HL-60/S4 treated with retinoic acid at 250 ng/mL for 4 days and 3 days (cell line): ENCODE results near the gene FOXS1.

Experiments used
- in situ Hi-C: fragments of 300-500 bp; cut with MboI; formaldehyde crosslinking; loops from 2 replicates; pipeline ENCODE4 v1.7.0; 2022; ENCODE audit warnings: low sequenced_read_pairs

Gene FOXS1

DNA sequence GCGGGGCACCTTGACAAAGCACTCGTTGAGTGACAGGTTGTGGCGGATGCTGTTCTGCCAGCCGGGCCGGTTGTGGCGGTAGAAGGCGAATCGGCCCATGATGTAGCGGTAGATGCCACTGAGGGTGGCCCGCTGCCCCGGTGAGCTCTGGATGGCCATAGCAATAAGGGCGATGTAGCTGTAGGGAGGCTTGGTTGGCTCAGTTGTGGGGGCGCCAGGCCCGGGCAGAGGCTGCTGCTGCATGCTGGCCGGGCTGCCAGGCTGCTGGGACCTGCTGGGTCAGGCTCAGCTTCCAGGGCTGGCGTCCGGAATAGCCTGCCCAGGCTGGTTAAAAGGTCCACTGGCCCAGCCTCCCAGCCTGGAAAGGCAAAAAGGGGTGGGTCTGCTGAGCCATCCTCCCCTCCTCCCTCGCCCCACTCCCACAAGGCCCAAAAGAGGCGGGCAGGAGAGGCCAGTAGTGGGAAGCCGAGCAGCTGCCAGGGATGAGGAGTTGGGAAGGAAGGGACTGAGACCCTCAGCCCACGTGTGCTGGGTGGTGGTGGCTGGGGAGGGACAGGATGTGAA lies at the start of gene FOXS1:
Gene FOXS1, minus strand, starts transcription at position 305 of the 564 bp plus-strand sequence. Its CDS starts 62 bp downstream, at position 243.
- in situ Hi-C loops: no loop called here

DNA sequence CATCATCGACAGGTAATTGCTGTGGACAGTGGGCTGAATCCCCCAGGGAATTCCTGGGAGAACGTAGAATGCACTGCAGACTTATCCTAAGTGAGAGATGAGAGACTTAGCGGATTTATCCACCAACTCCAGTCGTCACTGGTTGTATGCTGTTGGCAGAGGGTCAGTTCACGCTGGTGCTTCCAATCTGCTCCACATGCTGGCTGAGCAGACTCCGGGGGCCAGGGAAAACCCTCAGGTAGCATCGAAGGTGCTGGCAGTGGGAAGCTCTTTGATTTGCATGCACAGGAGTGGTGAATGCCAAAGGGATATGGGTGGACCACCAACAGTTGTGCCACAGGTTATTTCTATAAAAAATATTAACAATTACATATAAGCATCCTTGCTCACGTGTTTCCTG lies 45.2 kb upstream of the FOXS1 start:
- in situ Hi-C loops: no loop called here

DNA sequence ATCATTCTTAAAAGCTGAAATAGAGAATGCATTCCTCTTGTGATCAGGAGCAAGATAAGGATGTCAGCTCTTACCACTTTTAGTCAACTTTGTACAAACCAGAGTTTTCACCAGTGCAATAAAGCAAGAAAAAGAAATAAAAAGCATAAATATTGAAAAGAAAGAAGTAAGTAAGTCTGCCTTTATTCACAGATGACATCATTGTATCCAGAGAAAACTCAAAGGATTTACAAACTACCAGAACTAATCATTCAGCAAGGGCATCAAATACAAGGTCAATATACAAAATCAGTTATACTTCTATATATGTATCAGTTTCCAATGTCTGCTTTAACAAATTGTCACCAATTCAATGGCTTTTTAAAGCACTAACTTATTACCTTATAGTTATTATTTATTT lies 38.4 kb upstream of the FOXS1 start:
- in situ Hi-C loops: no loop called here

DNA sequence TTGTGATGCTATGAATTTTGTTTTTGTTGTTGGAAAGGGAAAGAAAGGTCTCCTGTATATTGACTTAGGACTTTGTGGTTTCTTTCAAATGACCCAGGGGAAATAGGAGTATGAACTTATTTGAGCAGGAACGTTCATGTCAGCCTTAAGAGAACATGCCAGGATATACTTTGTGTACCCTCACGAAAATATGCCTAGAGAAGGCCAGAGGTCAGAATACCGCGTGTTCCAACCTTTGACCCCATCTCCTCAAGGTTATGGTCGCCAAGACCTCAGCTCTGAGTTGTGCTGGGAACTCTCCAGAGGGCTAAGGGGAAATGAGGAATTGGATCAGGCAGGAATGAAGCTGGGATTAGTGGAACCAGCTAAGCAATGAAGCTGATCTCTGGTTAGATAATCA lies 36.5 kb upstream of the FOXS1 start:
- in situ Hi-C loops: no loop called here

DNA sequence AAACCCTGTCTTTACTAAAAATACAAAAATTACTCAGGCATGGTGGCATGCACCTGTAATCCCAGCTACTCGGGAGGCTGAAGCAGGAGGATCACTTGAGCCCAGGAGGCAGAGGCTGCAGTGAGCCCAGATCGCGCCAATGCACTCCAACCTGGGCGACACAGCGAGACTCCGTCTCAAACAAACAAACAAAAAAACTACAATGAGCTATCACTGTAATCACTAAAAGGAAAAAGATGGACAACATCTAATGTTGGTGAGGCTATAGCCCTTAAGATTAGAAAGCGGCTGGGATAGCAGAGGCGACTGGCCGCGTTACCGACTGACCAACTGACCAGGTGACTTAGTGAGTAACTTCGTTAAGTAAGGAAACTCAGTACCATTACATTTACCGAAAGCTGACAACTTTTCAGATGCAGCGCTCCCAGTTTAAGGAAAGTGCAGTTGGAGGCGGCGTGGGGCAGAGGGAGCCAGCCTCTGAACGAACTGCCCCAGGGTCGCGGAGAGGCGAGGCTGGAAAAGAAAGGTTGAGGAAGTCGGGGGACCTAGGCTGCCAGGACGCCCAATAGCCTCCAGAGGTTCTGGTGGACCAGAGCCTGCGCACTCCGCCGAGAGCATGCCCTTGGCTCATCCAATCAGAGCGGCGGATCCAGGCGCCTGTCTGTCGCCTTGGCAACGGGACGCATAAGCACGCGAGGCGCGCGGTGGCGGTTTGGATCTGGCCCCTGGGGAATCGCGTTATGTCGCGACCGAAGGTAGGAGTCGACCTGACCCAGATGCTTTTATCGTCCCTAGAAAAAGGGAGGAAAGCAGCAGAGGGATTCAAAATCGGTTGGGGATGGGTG lies 34.0 kb upstream of the FOXS1 start:
- in situ Hi-C loops: no loop called here

DNA sequence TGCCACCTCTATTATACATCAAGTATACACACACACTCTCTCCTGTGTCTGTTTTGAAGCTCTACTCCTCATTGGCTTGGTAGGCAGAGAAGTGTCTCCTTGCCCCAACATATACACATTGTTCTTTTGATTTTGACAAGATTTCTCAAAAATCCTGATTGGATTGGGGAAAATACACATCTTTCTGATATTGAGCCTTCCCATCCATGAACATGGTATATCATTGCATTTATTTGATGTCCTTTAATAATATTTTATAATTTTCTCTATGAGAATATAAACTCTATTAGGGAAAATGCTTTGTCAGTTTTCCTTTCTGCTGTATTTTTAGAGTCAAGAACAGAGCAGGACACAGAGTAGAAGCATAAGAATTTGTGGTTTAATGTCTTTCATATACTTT lies 32.3 kb upstream of the FOXS1 start:
- in situ Hi-C loops: no loop called here

DNA sequence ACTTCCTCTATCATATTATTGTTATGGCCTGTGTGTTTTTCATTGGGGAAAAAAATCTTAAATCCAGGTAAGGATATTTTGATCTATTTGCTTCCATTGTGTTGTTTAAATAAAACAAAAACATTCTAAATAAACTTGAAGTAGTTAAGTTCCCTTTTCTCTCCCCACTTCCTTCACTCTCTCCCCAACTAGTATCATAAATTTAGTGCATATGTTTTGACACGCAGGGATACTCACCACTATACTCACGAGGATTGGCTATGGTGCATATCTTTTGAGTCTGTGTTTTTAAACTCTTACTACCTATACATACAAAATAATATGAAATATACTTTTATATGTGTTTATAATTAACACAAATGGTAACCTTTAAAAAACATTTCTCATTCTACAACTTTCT lies 30.3 kb upstream of the FOXS1 start:
- in situ Hi-C loops: no loop called here

DNA sequence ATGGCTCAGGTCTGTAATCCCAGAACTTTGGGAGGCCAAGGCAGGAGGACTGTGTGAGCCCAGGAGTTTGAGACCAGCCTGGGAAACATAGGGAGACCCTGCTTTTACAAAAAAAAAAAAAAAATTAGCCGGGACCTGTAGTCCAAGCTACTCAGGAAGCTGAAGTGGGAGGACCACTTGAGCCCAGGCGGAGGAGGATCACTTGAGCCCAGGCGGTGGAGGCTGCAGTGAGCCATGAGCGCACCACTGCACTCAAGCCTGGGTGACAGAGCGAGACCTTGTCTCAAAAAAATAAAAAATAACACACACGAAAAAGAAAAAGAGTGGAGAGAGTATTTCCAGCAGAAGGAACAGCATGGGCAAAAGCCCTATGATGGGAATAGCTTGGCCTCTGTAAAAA lies 27.0 kb upstream of the FOXS1 start:
- in situ Hi-C loops: no loop called here

DNA sequence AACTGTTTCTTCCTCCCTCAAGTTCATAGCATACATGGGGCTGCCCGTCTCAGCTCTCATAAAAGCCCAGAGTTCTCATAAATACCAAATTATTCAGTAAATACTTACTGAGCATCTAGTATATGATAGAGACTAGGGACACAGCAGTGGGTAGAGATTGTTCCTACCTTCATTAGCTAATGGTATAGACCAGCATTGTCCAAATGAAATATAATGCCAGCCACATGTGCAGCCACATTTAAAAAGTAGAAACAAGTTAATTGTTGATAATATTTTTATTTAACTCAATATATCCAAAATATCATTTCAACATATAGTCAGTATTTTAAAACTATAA lies 26.2 kb upstream of the FOXS1 start:
- in situ Hi-C loops: no loop called here

DNA sequence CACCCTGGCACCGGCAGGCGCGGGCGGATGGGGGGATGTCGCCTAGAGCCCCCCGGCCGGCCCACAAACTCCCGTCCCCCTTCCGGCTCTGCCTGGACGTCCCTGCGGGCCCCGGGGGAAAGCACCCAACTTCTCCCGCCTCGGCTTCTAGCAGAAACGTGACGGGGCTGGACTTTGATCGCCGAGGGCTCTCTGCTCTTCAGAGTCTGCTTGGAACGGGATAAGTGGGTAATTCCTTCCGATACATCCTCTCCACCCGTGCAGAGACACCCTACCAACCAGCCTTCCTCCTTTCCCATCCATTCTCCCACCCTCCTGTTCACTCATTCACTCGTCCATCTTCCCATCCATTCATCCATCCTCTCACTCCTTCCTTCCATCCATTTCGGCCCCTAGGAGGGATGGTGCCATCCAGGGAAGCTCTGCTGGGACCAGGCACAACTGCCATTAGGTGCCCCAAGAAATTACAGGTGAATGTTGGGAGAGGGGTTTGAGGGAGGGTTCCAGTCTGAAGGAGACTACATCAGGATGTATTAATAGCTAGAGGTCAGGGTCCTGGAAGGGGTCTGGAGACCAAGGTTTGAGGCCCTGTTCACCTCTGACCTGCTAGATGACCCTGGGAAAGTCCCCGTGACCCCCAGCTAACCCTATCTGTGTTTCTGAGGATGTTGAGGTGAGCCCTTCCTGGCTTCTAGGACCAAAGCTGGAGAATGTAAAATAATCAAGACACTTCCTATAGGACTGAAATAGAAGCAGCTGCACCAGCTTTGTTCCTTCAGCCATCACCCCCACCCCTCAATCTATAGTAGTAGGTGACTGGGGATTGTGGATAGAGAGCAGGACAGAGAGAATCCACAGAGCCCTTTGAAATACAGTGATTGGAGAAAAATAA lies 25.6 kb upstream of the FOXS1 start:
- in situ Hi-C loops: no loop called here

DNA sequence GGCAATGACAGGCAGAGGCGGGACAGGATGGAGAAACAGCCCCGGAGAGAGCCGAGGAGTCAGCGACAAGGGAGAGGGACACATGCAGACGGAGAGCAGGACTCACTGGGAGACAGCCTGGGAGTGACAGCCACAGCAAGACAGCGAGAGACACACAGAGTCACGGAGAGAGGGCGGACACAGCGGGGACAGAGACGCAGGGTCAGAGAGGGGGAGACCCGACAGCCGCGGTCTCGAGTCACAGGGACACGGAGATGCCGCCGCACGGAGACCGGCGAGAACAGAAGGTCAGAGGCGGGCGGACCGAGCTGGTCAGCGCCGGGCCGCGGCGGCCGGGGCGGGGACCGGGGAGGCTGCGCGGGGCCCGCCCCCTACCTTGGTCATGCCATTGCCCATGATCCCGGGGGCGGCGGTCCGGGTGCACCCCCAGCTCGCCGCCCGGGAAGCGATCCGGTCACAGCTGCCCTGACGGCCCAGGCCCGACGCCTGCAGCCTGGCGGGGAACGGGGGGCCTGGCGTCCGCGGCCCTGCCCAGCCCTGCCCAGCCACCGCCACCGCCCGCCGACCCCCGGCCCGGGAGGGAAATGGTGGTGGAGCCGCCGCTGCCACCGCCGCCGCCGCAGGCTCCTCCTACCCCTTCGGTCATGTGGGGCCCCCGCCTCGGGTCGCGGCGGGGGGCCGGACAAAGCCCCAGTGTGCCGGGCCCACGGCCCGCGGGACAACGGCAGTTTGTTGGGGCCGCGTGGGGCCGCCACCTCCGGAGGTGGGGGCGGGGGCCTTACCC lies 24.7 kb upstream of the FOXS1 start, which contains the start of the genes DUSP15 and TTLL9:
Gene DUSP15, minus strand, starts transcription at position 586 of the 784 bp plus-strand sequence. Its CDS starts 190 bp downstream, at position 396.
Gene TTLL9, plus strand, starts transcription at position 693 of the 784 bp plus-strand sequence. CDS start 493 bp downstream, outside the sequence.
- in situ Hi-C loops: loop anchor here (10.0 kb wide), 1 partner anchor 215 kb away; no protein-coding TSS in a partner anchor

DNA sequence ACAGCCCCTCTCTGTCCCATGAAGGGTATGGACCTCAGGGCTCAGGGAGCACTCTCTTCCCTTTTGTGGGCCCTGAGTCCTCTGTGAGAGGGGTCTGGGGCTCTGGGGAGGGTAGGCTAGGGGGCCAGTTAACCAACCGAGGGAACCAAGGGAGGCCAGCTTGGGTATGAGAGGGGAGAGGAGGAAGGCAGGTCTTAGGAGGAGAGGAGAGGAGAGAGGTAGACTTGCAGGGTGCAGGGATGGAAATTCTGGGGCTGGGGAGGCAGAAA lies 24.2 kb upstream of the FOXS1 start:
- in situ Hi-C loops: loop anchor here (10.0 kb wide), 1 partner anchor 215 kb away; no protein-coding TSS in a partner anchor

DNA sequence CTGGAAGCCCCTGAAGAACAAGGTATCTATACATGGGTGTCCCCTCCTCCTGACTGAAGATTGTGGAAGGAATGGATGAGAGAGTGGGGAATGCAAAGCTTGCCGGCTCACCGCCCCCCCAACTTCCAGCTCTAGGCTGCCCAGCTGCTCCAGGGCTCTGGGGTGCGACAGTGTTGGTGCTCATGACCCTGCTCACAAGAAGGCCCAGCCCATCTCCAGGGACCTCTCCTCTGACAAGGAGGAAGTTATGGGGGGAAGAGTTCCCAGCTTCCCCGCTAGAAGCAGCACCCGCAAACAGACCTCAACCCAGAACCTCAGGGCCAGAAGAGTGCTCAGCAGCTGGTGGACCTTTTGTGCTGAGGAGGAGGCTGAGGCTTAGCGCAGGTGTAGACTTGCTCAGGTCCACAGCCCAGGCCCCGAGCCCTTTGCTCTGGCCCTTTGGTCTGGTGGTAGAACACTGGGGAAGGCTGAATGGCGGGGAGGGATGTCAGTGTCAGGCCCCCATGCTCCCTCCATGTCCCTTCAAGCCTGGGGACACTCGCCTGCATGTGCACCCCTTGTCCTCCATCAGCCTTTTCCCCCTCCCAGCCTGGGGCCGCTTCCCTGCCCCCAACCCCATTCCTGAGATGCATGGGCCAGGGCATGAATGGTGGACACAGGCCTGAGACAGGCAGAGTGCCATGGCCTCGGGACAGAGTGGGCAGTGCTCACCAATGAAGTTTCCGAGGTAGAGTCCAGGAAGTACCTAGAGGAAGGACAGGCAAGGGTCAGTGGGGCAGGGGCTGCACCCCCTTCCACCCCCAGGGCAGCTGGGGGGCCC lies 23.7 kb upstream of the FOXS1 start:
- in situ Hi-C loops: loop anchor here (10.0 kb wide), 1 partner anchor 216 kb away; no protein-coding TSS in a partner anchor

DNA sequence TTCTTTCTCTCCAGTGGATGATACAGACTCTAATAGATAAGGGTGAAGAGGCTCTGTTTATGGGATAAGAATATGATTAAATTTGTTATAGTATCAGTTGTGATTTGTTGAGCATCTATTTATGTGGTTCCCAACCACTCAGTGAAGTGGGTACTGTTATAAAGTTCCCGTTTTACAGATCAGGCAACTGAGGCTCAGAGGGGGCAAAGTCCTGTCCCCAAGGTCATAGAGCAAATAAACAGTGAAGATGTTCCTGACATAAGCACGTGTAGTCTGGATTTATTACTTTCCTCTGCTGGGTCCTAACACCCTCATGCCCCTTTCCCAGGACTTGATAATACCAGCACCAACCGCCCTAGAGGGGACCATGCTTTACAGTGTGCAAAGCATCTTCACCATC lies 20.8 kb upstream of the FOXS1 start:
- in situ Hi-C loops: loop anchor here (10.0 kb wide), 1 partner anchor 219 kb away; no protein-coding TSS in a partner anchor

DNA sequence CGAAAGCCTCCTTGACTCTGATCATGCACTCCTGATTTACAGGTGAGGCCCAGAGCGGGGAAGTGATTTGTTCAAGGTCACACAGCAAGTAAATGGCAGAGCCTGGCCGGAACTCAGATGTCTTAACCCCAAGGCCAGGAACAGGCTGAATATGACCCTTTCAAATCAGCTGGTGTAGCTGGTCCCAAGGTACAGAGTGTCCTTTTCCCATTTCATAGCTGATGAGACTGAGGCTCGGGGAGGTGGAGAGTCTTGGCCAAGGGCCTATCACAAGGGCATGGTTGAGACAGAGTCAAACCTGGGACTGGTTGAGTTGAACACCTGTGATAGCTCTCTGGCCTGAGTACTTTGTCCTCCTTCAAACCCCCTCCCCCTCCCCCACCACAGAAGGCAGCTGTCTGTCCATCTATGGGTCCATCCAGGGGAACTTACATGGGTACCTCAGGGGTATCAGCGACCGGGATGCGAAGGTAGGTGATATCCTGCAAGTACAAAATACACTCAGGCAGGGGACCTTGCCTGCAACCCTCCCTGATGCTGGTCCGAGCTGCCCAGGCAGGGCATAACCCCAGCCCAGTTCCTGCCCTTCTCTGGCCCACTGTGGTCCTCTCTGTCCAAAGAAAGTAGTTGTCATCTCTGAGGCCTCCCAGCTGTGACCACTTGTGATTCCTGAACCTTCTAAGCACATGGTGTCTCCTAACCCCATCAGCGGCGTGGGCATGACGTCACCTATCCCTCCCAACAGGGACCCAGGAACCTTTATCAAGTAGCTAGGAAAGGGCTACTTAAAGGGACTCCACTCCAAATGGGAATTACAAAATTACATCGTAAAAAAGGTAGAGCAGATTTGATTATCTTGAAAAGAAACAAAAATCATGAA lies 19.4 kb upstream of the FOXS1 start:
- in situ Hi-C loops: loop anchor here (10.0 kb wide), 1 partner anchor 220 kb away; no protein-coding TSS in a partner anchor

DNA sequence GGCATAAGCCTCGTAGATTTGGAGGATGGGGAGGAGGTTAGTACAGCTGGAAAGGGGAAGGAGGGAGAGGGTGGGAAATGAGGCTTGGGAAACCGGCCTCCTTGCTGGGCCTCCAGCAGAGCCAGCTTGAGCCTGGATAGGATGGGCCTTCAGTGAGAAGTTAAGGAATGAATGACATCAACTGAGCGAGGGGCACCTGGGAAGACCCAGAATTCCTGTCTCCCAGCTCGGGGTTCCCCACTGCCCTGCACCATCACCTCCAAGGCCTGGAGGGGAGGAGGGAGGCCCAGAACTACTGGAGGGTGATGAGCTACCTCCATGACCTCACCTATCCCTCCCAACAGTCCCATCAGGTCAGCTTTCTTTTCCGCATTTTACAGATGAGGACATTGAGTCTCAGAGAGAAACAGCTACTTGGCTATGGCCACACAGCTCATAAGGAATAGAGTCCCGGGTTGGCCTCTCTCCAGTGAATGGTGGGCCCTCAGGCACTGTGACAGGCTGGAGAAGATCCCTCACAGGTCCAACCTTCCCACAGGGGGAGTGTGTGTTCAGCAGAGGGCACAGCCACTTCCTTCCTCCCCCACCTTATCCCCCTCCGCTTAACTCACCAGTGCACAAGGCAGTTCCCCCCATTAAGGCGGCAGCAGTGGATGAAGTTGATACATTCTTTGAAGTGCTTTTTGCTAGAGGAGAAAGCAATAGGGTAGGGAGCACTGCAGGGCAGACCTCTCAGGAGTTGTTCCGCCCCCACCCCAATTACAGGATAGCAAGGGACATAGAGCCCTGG lies 18.1 kb upstream of the FOXS1 start:
- in situ Hi-C loops: loop anchor here (10.0 kb wide), 1 partner anchor 221 kb away; no protein-coding TSS in a partner anchor

DNA sequence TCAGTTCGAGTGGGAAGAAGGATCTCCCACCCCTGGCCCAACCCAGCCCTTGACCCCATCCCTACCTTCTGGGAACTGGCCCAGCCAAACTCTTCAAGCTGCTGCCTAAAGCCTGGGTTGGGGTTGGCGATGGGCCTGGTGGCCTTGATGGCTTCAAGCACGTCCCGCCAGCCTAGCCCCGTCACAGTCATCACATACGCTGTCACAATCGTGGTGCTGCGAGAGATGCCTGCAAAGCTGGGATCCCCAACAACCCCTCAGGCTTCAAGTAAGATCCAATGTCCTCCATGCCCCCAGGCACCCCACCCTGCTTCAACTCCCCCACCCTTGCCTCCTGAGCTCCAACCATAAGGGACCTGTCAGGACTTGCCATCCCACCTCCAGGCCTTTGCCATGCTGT lies 17.1 kb upstream of the FOXS1 start:
- in situ Hi-C loops: loop anchor here (10.0 kb wide), 1 partner anchor 222 kb away; no protein-coding TSS in a partner anchor

DNA sequence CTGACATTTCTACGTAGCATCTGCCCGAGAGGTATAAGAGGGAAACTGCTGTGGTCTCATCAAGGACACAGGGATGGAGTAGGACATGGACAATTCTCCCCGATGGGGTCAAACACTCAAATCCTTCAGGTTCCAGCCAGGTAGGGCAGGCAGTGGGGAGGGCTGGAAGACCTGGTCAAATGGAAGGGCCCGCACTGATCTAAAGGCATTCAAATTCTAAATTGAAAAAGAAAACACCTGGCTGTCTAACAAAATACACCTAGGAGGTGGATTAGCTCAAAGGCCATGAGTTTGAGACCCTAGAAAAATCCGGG lies 16.7 kb upstream of the FOXS1 start:
- in situ Hi-C loops: loop anchor here (10.0 kb wide), 1 partner anchor 223 kb away; no protein-coding TSS in a partner anchor
